HG03196 (cell line): Measurements from ENCODE around the gene GATAD2A.

Experiments used
- ATAC-seq: cut with Tn5 transposase; IDR thresholded peaks from one replicate; pipeline ENCODE4 v1.9.1; 2021; ENCODE audit not compliant: unreplicated experiment

The GATAD2A gene

DNA sequence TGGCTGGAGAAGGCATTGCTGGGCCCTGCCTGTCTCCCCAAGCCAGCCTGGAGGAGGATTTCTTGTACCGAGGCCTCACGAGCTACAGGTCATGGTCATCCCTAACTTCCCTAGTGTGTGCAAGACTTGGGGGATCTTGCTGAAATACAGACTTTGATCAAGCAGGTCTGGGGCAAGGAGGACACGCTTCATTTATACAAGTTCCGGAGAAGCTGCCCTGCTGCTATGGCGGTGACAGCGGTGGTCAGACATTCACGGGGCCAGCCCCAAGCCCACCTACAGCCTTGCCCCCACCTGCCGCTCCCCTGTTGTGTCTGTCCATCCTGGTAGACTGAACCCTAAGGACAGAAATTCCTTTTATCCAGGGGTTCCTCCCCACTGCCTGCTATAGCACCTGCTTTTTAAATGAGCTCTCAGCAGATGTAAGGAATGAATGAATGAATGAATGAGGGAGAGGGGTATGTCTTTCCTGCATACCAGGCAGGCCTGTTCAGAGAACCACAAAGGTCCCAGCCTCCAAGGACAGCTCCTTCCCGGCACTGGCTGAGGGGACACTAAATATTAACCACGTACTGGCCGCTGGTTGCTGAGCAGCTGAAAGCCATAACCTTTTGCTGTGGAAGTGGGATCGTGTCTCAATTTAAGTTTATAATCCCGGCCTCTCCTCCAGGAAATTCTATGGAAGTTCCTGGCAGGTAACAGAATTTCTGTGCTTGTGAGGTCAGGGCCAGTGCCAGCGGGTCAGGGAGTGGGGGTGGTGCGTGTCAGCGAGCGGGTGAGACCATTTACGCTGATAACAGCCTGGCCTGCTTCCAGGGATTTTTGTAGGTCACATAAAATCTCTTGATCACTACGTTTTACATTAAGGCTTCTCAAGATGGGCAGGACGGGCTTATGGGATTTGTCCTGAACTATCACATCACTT, 82.7 kb downstream of the GATAD2A start:
- ATAC-seq = no peak

DNA sequence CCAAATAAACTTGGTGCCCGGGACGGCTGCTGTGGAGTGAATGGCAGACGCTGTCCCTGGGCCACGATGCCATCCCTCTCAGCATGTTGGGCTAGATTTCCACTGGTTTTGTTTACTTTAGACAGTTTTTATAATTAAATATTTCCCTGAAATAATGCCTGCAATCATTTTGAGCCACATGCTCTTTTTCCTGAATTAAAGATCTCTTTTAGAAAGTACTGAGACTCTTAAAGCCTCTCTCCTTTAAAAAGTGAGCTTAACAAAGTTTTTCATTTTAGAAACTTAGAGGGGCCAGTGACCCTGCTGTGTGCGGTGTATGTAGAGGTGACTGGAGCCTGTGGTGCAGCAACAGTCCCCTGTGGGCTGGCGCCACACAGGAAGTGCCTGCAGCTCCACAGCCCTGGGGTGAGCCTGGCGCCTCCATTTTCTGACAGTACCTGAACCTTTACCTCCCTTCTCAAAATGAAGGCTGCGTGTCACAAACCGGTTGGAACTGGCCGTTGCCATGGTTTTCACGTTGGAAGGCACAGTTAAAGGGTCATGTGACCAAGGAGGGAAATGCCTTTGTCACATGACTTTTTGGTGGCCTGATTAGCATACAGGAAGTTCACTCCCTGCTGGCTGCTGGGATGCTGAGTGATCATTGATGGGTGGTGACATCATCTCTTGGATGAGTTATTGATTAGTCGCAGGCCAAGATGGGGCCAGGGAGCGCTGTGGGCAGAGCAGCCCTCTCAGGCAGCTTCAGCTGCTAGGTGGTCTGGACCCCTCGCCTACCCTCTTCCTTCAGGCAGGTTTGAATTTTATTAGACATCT, 83.6 kb downstream of the GATAD2A start:
- ATAC-seq = peak; percentile 47

DNA sequence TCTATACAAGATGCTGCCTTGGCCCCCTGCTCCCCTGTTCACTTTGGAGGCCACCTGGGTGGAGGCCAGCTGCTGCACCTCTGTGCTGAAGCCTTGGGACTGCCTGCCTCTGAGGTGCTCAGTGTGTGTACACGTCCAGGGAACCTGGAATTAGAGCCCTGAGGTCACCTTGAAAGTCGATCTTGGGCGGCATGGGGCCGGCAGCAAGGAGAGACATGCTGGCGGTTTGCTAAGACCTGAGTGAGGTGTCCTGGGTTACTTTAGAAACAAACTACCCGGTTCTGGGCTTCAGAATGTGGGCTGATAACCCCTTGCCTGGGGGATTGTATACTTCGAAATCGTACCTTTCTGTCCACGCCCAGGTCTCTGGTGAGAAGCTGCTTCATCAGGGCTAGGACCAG, 84.3 kb downstream of the GATAD2A start:
- ATAC-seq = no peak

DNA sequence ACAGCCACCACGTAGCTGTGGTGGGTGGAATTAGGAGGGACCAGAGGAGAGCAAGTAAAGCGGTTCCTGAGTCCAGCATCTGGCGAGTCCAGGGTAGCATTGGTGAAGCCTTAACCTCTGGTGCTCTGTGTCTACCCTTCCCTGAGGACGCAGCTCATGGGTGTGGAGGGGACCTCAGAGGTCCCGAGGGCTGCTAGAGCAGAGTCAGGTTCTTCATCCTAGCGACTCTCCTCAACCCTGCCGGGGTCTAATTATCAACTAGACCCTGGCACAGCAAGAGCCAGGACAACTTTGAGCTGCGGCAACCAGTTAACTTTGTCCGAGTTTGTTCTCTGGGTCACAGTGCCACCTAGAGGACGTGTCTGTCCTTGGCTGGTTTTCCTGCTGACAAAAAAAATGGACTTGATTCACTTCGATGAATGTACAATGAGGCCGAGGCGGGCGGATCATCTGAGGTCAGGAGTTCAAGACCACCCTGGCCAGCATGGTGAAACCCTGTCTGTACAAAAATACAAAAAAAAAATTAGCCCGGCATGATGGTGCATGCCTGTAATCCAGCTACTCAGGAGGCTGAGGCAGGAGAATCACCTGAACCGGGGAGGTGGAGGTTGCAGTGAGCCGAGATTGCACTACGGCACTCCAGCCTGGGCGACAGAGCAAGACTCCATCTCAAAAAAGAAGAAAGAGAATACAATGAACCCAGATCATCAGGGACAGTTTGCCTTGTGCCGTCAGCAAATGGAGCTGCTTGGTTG, 84.9 kb downstream of the GATAD2A start:
- ATAC-seq = no peak

DNA sequence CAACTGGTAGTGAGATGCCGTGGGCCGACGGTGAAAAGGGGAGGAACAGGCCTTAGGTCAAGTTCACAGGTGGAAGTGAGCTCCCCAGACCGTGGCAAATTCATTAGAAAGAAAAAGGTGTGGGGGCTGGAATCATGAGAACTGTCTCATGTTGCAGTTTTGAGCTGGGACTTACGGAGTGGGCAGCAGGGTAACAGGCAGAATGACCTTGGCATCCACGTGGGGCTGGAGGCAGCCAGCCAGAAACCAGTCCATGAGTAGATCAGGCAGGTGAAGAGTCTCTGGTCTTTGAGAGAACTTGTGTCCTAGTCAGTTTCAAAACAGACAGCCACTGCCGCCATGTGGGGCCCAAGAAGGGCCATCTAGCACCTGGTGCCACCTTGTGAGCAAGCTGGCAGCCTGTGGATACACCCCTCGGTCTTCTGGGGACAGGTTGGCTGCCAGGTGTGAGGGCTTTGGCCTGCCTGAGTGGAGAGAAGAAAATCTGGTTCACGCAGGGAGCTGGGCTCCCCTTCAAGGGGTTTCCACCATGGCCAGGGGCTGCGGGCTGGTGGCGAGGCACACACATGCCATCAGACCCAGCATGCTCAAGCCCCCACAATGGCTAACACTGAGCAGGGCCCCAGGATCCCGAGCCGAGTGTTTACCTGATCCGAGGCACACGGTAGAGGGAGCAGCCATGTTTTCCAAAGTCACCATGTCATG, 86.0 kb downstream of the GATAD2A start:
- ATAC-seq = no peak

DNA sequence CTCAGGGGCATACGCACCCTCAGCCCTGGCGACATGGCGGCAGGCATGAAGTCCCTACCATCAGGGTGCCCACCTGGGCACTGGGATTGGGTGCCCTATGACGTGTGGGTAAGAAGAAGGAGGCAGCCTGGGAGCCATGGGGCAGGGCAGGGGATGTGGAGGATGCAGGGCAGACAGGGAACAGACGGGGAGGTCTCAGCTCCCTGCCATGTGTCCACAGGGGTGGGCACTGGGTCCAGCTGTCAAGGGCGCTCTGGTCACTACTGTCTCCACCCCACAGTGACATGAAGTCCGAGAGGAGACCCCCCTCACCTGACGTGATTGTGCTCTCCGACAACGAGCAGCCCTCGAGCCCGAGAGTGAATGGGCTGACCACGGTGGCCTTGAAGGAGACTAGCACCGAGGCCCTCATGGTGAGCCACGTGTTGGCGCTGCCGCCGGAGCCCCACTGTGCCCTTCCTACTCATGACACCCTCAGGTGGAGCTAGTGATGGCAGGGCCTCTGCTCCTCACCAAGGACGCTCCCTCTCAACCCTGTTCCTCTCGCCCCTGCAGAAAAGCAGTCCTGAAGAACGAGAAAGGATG, 86.6 kb downstream of the GATAD2A start:
- ATAC-seq = no peak

DNA sequence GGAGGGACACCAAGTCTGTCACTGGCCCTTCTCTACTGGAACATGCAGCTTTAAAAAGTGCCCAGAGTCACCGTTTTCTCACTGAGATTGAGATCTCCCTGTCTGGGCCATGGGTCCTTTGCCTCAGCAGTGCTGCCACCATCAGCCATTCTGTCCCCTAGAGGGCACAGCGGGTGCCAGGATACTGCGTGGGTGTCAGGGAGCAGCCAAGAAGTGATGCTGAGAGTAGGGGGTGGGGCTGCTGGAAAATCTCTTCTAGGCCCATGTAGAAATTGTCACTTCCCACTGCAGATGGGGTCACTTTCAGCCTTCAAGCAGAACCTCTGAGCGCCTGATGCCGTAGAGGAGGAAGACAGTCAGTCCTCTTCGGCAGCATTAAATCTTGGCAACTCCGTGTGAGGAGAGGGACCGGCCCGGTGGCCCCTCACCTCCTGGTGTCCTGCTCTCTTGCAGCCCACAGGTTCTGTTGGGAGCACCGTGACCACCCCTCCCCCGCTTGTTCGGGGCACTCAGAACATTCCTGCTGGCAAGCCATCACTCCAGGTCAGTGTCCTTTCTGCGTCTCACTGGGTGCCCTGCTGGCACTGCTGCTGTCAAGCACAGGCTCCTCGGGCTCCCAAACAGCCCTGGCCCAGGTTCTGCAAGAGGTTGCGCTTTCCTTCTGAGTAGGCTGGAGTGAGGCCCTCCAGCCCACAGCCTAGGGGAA, 88.5 kb downstream of the GATAD2A start:
- ATAC-seq = no peak

DNA sequence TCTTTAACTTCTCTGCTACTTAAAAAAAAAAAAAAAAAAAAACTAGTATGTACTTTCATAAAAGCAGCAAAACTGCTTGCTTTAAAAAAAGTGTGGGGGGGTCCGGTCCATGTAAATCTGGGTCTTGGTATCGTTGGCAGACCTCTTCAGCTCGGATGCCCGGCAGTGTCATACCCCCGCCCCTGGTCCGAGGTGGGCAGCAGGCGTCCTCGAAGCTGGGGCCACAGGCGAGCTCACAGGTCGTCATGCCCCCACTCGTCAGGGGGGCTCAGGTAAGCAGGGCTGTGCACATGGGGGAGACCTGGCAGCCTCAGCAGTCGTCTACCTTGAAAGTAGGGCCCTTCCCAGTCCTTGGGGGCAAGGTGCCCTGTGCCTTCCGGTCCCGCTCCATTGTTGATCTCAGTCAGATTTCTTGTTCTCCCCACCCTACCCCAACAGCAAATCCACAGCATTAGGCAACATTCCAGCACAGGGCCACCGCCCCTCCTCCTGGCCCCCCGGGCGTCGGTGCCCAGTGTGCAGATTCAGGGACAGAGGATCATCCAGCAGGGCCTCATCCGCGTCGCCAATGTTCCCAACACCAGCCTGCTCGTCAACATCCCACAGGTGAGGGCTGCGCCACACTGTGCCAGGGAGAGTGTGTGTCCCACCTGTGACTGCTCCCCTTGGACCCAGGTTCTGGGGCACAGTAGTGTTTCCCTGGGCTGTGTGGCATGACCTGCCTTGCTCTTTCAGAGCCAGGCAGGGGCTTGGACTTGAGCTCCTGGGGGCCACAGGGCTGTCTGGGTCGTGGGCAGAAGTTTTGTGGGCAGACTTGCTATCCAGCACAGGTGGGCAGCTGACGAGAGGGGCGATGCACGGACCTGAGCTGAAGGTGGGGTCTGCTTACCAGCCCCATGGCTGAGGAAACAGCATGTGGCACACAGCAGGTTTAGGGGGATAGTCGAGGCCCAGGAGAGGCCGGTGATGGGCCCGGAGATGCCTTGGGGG, 90.4 kb downstream of the GATAD2A start:
- ATAC-seq = no peak

DNA sequence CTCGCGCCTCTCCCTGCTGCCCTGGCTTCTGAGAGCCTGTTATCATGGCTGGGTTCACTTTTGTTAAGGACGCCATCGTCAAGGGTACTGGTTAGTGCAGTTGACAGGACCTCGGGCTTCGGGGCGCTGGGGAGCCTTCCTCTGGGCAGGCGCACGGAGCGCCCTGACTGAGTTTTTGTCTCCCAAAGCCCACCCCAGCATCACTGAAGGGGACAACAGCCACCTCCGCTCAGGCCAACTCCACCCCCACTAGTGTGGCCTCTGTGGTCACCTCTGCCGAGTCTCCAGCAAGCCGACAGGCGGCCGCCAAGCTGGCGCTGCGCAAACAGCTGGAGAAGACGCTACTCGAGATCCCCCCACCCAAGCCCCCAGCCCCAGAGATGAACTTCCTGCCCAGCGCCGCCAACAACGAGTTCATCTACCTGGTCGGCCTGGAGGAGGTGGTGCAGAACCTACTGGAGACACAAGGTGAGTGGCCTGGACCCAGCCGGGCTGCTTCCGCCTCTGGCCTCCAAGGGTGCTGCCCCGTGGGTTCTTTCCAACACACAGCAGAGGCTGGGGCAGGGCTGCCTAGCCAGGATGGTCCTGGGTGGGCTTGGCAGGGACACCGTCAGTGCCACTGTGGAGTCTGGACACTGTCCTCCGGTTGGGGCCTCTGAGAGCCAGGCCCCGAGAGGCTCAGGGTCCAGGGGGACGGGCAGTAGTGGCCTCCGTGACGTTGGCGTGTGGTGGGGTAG, 92.9 kb downstream of the GATAD2A start:
- no peak for ATAC-seq

DNA sequence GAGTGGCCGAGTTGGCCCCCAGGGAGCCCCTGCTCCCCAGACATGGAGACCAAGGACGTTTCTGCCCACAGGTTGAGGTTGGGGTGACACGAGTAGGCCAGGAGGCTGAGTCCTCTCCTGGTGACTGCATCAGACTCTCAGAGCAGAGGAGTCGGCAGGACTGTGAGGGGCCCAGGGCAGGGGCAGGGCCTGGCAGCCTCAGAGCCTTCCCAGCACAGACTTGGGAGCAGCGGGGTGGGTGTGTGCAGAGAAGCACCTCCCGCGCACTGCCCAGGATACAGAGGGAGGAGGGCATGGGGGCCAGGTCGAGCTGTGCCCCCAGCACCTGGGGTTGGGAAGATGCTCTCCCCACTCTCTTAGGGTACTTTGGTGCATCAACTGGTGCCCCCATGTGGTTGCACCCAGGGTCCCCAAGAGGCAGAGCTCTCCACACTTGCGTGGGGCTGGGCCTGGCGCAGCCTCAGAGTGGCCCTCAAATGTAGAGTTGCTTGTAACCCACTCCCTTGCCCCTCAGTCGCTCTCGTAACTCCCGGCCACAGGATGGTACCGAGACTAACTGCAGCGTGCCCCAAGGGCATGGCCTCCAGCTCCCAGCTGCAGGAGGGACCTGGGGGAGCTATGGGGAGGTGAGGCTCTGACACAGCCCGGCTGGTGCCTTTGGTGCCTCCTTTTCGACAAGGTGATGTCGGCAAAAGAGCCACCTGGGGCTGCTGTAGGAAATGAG, 94.0 kb downstream of the GATAD2A start:
- no peak for ATAC-seq

DNA sequence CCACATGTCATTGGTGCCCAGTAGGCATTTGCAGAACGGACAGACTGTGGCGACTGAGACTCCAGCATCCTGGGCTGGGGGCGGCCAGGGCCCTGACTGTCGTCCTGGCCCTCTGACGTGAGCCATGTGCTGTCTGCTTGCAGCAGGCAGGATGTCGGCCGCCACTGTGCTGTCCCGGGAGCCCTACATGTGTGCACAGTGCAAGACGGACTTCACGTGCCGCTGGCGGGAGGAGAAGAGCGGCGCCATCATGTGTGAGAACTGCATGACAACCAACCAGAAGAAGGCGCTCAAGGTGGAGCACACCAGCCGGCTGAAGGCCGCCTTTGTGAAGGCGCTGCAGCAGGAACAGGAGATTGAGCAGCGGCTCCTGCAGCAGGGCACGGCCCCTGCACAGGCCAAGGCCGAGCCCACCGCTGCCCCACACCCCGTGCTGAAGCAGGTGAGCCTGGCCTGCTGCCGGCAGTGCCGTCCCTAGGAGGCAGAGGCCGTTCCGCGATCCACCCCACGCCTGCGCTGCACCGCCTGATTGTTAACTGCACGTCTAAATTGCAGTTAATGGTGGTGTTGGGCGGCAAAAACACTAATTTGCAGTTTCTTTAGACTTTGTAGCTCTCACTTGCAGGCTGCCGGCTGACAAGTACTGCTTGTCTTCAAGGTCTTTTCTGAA, 95.6 kb downstream of the GATAD2A start:
- ATAC-seq = no peak

DNA sequence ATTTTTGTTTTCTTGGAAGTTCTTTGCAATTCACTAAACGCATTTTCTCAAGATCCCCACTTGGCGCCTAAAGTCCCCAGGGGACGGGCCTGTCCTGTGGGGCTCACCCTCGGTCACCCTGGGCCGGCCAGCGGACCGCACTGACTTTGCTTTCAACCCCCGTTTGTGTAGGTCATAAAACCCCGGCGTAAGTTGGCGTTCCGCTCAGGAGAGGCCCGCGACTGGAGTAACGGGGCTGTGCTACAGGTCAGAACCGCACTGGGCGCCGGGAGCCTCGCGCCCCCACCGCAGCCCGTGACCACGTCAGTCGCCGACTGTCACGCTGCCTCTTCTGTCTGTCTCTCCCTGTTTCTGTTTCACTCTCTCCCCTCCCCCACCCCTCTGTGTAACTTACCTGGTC, 96.3 kb downstream of the GATAD2A start:
- ATAC-seq = no peak

DNA sequence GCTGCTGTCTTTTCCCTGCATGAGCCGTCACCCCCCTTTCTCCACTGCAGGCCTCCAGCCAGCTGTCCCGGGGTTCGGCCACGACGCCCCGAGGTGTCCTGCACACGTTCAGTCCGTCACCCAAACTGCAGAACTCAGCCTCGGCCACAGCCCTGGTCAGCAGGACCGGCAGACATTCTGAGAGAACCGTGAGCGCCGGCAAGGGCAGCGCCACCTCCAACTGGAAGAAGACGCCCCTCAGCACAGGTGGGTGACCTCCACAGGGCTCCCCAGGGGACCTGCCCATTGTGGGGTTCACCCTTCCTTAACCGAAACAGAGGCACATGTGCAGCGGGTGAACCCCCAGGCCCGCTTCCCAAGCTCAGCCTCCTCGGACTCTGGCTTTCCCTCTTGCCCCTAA, 96.8 kb downstream of the GATAD2A start:
- ATAC-seq = no peak

DNA sequence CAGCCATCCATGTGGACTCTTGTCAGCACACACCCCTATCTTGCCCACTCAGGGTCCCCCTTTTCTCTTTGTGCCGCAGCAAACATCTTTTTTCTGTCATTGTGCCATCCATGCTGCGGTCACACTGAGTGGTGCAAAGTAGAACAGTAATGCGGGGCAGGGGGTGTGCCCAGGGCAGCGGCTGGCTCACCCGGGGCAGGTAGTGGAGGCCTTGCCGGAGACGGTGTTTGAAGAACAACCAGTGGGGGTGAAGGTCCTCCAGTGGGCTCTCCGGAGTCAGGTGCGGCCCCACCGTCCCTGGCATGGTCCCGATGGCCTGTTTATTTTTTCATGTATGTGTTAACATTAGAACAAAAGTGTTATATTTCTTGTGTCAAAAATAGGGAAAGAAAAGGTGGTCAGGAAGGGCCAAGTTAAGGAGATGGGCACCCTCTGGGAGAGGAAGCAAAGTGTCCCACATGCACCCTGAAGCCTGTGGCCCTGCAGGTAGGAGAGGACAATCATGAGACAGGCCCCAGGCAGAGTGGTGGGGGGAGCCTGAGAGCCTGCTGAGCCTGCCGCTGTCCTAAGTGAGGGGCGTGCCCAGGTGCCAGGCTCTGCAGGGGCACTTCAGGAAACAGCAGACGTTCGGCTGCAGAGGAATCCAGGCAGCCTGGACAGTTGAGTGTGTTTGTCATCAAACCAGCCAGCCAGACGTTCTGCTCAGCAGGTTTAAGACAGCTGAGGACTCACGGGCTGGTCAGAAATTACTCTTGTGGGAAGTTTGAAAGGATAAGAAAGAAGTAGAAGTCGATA, 97.5 kb downstream of the GATAD2A start:
- ATAC-seq = no peak

DNA sequence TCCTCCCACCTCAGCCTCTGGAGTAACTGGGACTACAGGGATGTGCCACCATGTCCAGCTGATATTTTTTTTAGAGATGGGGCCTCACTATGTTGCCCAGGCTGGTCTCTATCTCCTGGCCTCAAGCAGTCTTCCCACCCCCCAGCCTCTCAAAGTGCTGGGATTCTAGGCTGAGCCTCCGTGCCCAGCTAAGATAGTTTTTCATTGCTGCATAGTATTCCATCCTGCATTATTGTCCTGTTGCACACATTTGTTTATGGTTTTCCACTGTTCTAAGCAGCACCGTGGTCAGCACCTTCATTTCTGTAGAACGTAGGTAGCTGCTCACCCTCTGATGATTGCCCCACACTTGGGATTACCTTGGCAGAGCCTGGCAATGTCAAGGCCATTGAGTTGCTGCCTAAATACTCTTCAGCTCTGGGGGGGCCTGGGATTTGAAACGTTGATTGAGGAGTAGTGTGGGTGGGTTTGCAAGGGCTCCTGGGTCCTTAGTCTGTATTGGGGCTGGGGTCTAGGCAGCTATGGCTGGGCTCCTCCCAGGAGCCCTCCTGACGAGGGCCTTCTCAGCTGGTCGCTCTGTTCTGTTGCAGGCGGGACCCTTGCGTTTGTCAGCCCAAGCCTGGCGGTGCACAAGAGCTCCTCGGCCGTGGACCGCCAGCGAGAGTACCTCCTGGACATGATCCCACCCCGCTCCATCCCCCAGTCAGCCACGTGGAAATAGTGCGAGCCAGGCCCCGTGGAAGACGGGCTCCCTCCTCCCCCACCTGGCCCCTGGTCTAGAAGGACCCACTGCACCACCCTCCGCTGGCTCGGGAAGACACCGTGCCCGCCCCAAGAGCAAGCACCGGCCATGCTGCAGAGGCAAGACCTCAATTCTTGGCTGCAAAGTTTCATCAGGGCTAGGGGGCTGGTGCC, 99.5 kb downstream of the GATAD2A start:
- no peak for ATAC-seq
